Measurements from ENCODE around the gene GOLGA6L24. TPM values are rescaled to one million over a fixed set of nuclear protein-coding genes. Genes with fewer than 3 reads are reported as not detected.
A peak's percentile ranks its signal among the peaks of the same experiment; 100 is the strongest.
"Not testable (repeated sequence)": the region's sequence is repeated elsewhere in the genome, so short reads cannot be mapped to it uniquely, and the experiment has no call there.

GOLGA6L24 gene
- total RNA-seq, 1 experiment from 2014 or later = not detected

- ATAC-seq; DNase-seq (ENCODE audit: low spot score); H3K27me3 Mint-ChIP-seq (ENCODE audit: low read depth); CTCF ChIA-PET; POLR2A ChIA-PET; H3K4me3 Mint-ChIP-seq; H3K27ac Mint-ChIP-seq: not testable (repeated sequence)
- TF ChIP-seq ZNF121 (CRISPR knock-in tag; IDR thresholded peaks at IDR 0.05) = peak; percentile 96
- Mint-ChIP-seq H3K36me3 (peaks cover 61% of the 10 kb centered on the region), H3K4me1 (peaks cover 24% of the 10 kb centered on the region), H3K9me3 (peaks cover 22% of the 10 kb centered on the region)
Measured at GRCh38 chr15:28316958-28317357, 40.9 kb downstream of the GOLGA6L24 start.

GRCh38 chr15:28310454-28310853, 47.4 kb downstream of the GOLGA6L24 start:
- Mint-ChIP-seq H3K27me3 (ENCODE audit: low read depth) (peaks cover 16% of the 10 kb centered on the region), H3K36me3 (peaks cover 79% of the 10 kb centered on the region), H3K9me3 (peaks cover 66% of the 10 kb centered on the region)
- CTCF ChIA-PET; H3K4me3 Mint-ChIP-seq; H3K27ac Mint-ChIP-seq; H3K4me1 Mint-ChIP-seq; POLR2A ChIA-PET; DNase-seq (ENCODE audit: low spot score); ATAC-seq: not testable (repeated sequence)
- TF ChIP-seq HMGA2 (CRISPR knock-in tag; IDR thresholded peaks at IDR 0.05) = 0 out of 2 replicates have a peak, but pooled peaks have one; percentile 23

- DNase-seq (ENCODE audit: low spot score); H3K4me3 Mint-ChIP-seq; POLR2A ChIA-PET; H3K4me1 Mint-ChIP-seq; CTCF ChIA-PET; ATAC-seq; H3K27ac Mint-ChIP-seq: not testable (repeated sequence)
- Mint-ChIP-seq H3K27me3 (ENCODE audit: low read depth) (peaks cover 16% of the 10 kb centered on the region), H3K36me3 (peaks cover 69% of the 10 kb centered on the region), H3K9me3 (peaks cover 59% of the 10 kb centered on the region)
Measured at GRCh38 chr15:28308718-28309117, 49.2 kb downstream of the GOLGA6L24 start.

Other genes with a start within 250 kb of the GOLGA6L24 start
- gene HERC2, start 35.9 kb downstream of the GOLGA6L24 start, total RNA-seq (2021) = 81.5 to 94.2 TPM (median 82.0 TPM) in 3 replicates
- gene GOLGA8F, start 20.6 kb upstream of the GOLGA6L24 start, total RNA-seq (2021) = not detected in 3 replicates
- not detected in 3 replicates for gene GOLGA8G, start 174.9 kb upstream of the GOLGA6L24 start, total RNA-seq (2021)
- gene GOLGA6L25, start 195.5 kb upstream of the GOLGA6L24 start, total RNA-seq (2021) = not detected in 3 replicates

All from WTC11 (cell line).